ENCODE data around the gene RFTN2.

GRCh38 chr2:197577446-197577845 lies 97.9 kb downstream of the RFTN2 start:
- TF ChIP-seq CTCF (IDR thresholded peaks at IDR 0.05 in 8 of 11, conservative IDR thresholded peaks at IDR 0.05 in 3 of 11) (no peak), POLR2A (IDR thresholded peaks at IDR 0.05) (no peak)
